ENCODE results near the gene BLVRA. TPM values are rescaled to one million over a fixed set of nuclear protein-coding genes. Genes with fewer than 3 reads are reported as not detected.
"Not testable (repeated sequence)": the region's sequence is repeated elsewhere in the genome, so short reads cannot be mapped to it uniquely, and the experiment has no call there.

Gene BLVRA
- polyA plus RNA-seq, 5 donors = 40.5 to 49.2 (median 43.4) TPM

DNA sequence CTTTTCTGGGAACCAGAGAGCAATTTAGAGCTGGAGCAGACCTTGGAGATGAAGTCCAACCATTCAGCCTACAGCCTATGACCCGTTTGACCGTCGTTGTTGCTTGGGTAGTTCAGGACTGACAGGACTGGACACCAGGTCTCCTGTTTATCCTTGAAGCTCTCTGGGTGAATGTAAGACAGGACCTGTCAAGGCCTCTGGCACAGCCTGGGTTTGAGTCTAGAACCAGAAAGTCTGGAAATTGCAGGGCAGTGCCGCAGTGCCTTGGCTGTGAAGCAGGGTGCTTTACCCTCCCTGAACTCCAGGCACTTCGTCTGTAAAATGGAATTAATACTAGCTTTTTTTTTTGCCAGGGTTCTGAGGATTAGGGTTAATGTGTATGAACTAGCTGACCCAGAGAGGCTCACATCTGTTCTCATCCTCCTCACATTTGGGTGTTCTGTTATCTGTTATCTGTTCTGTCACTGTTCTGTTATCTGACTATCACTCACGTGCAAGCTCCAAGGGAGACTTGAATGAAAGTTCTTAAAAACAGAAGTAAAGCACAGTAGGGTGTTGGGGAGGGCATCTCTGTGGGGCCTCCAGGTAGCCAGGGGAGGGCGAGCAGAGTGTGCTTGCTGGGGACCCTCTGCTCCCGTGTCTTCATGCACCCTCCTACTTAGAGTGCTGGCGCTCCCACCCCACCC lies 9.9 kb downstream of the BLVRA start:
- no peak for DNase-seq

DNA sequence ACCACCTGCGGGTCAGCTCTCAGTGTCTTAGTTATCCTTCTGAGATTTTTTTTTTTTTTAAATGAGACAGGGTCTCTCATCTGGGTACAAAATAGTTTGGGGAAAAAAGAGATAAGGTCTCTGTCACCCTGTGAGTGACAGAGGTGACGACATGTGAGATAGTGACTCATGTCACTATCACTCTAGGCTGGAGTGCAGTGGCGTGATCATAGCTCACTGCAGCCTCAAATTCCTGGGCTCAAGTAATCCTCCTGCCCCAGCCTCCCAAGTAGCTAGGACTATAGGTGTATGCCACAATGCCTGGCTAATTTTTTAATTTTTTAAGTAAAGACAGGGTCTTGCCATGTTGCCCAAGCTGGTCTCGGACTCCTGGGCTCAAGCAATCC lies 10.4 kb downstream of the BLVRA start:
- no peak for DNase-seq

DNA sequence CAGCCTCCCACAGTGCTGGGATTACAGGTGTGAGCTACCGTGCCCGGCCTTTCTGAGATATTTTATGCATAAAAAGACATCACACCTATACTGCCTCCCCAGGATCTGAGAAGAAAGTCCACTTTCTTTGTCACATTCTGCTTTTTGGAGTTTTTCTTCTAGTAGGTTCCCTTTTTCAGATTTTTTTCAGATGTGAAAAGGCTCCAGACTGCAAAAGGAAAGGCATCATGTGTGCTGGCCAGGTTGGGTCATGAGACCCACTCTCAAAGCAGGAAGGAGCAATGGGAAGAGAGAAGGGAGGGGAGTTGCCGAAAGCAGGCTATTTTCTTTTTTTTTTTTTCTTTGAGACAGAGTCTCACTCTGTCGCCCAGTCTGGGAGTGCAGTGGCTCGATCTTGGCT lies 10.8 kb downstream of the BLVRA start:
- DNase-seq = no peak

DNA sequence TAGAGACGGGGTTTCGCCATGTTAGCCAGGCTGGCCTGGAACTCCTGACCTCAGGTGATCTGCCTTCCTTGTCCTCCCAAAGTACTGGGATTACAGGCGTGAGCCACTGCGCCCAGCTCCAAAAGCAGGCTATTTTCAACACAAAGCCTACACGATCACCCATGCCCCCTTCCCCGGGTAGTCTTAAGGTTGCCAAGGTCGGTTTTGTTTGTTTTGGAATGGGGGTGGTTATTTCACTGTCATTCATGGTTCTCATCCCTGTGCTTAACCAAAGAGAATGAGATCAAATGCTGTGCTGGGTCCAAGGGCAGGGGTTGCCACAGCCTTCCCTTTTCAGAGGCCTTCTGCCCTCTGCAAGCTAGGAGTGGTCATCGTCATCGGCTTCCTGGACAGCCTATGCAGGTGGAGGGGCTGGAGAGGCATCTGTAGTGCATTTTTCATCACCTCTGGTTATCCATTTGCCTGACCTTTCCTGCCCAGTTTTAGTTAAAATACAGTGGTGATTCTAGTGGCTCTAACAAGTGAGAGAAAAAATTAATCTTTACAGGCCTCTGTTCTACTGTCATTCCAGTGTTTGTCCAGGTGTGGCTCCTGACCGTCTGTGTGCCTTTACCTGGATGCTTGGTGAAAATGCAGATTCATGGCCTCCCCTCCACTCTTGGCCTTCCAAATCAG lies 11.4 kb downstream of the BLVRA start:
- no peak for DNase-seq

DNA sequence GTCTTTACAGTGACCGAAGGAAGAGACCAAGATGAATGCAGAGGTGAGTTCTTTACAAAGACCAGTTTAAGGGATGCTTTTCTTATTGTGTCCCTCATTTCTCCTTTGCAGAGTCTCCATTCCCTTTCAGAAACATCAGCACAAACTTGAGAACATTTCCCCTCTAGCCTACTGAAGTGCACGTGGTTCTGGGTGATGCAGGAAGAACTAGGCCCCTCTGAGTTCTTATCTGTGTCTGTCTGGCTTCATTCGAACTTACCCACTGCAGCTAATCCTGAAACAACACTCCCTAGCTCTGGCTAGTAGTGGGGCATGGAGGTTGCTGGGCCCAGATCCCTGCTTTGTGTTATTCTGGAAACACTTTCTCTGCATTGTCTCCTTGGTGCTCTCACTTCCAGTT lies 12.6 kb downstream of the BLVRA start:
- DNase-seq = no peak

DNA sequence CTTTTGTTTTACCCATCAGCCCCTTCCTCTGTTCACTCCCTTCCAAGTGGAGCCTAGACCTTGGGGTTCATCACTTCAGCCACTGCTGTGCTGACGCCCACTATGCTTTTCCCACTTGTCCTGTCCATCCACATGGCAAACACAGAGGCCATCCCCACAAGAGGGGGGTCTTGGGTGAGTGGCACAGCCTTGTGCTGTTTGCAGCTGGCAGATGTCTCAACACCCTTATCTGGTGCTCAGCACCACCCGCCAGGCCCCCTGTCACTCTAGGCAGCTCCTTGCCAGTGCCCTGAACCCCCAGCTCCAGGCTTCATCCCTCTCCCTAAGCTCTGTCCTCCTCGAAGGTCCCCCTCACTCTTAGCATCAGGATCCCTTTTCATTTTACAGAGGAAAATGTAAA lies 13.1 kb downstream of the BLVRA start:
- DNase-seq = no peak

DNA sequence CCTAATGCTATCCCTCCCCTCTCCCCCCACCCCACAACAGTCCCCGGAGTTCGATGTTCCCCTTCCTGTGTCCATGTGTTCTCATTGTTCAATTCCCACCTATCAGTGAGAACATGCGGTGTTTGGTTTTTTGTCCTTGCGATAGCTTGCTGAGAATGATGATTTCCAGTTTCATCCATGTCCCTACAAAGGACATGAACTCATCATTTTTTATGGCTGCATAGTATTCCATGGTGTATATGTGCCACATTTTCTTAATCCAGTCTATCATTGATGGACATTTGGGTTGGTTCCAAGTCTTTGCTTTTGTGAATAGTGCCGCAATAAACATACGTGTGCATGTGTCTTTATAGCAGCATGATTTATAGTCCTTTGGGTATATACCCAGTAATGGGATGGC lies 14.8 kb downstream of the BLVRA start:
- DNase-seq = not testable (repeated sequence)

DNA sequence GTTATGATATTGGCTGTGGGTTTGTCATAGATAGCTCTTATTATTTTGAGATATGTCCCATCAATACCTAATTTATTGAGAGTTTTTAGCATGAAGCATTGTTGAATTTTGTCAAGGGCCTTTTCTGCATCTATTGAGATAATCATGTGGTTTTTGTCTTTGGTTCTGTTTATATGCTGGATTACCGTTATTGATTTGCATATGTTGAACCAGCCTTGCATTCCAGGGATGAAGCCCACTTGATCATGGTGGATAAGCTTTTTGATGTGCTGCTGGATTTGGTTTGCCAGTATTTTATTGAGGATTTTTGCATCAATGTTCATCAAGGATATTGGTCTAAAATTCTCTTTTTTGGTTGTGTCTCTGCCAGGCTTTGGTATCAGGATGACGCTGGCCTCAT lies 16.8 kb downstream of the BLVRA start:
- DNase-seq = not testable (repeated sequence)

DNA sequence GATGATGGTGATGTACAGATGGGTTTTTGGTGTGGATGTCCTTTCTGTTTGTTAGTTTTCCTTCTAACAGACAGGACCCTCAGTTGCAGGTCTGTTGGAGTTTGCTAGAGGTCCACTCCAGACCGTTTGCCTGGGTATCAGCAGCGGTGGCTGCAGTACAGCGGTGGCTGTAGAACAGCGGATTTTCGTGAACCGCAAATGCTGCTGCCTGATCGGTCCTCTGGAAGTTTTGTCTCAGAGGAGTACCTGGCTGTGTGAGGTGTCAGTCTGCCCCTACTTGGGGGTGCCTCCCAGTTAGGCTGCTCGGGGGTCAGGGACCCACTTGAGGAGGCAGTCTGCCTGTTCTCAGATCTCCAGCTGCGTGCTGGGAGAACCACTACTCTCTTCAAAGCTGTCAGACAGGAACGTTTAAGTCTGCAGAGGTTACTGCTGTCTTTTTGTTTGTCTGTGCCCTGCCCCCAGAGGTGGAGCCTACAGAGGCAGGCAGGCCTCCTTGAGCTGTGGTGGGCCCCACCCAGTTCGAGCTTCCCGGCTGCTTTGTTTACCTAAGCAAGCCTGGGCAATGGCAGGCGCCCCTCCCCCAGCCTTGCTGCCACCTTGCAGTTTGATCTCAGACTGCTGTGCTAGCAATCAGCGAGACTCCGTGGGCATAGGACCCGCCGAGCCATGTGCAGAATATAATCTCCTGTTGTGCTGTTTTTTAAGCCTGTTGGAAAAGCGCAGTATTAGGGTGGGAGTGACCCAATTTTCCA lies 20.0 kb downstream of the BLVRA start:
- not testable (repeated sequence) for DNase-seq

DNA sequence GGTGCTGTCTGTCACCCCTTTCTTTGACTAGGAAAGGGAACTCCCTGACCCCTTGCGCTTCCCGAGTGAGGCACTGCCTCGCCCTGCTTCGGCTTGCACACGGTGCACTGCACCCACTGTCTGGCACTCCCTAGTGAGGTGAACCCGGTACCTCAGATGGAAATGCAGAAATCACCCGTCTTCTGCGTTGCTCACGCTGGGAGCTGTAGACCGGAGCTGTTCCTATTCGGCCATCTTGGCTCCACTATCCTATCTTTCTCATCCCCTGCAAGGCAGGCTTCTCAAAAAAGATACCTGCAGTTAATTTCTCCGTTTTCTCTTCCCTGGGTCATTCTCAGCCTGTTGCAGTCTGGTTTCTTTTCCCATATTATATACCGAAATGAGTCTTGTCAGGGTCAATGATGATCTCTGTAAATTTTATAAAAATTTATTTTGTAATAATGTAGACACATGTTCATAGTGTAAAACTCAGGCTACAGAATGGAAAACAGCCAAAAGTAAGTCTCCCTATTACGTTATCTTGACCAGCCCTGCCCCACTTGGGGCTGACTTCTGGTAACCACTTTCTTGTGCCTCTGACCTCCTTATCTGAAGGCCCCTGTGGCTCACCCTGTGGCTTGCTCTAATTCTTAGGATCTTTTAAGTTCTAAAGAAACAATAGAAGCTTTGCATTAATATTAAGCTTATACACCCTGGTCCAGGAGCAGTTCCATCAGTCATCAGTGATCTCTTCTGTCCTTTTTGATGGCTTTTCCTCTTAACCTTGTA lies 20.7 kb downstream of the BLVRA start:
- DNase-seq = no peak

DNA sequence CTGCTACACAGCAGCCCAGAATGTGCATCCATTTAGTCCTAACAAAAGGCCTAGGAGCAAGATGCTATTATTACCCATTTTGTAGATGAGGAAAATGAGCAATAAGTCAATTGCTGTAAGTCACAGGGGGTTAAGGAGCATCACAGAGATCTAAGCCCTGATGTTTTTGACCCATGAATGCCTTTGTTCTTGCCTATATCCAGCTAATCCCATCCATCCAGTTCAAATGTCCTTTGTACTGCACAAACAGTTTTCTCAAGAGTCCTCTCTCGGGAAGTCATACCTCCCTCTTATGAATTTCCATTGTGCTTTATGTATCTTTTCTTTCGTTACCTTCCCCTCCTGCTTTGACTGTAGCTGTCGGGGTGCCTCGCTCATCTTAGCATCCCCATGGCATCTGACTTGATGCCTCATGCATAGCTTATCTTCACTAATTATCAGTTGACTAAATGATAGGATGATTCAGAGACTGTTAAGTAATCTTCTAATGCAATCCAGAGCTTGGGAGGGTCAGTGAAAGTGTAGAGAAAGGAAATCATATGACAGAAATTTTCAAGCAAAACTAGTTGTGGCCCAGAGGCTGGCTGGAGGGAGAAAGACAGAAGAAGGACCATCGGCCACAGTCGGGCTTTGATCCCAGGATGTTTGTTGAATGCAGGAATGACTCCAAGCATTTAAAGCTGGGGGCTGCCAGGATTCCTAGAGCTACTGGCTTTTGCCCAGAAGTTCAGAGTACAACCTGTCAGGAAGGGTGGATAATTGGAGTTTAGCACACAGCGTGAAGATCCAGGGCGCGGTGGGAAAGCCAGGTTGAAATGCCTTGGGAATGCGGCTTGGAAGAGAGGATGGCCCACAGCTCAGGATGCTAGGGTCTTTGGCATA lies 23.5 kb downstream of the BLVRA start:
- DNase-seq = no peak

DNA sequence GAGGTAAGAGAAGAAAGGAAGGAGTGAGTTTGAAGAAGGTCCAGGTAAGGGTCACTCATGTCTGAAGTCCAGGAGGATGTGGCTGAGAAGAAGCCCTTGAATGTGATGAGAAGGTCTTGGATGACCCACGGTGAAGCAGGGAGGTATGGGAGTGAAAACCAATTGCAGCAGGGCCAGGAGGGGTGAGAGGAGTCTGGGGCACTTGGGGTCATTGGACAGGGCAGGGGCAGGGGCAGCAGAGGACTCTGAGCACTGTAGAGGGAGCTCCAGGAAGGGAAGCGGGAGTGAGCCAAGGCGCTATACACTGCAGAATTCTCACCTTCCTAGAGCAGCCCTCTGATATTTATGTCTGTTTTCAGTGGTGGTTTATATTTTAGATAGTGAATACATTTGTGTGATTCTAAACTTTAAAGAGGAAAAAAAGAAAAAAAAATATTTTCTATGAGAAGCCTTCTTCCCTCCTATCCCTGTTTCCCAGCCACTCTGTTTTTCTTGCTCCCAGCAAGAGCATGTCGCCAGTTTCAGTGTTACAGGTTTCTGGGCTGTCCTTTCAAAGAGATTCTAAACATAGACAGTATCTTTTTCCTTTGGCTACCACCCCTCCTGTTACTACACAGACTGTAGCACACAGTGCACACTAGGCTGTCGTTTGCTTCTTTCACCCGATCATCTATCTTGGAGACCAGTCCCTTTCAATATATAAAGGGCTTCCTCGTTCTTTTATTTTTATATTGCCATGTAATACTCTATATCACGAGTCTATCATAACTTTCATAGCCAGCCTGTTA lies 24.5 kb downstream of the BLVRA start:
- DNase-seq = no peak

DNA sequence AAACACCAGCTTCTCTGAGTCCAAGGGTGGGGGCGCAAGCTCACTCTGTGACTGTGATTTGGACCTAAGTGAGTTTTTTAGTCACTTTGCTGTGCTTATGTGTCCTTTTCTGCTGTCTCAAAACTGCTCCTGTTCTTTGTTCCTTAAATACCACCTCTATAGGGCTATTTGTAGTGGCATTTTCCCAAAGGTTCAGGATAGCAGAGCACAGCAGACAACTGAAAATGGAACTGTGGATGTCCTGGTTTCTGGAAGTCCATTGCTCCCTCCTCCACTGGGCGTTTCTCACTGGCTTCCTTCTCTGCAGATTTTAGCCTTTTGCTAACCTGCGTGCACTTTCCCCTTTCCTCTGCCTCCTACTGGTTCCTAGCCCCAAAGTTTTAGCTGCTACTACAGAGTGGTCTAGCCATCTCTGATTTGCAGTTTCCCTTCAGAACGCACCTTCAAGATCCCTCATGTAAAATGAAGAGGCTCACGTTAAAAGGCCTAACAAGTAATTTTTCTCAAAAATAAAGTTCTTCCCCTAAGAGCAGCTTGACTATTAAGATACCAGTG lies 25.6 kb downstream of the BLVRA start:
- no peak for DNase-seq

DNA sequence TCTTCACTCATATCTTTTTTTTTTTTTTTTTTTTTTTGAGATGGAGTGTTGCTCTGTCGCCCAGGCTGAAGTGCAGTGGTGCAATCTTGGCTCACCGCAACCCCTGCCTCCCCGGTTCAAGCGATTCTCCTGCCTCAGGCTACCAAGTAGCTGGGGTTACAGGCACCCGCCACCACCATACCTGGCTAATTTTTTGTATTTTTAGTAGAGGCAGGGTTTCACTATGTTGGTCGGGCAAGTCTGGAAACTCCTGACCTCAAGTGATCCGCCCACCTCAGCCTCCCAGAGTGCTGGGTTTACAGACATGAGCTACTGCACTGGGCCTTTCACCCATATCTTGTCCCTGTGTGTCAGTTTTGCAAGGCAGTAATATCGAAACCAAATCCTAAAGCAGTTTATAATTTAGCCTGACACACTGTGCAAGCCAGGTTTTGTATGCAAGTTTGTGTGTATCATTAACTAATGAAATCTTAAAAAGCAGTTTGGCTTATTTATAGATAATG lies 26.2 kb downstream of the BLVRA start:
- DNase-seq = not testable (repeated sequence)

DNA sequence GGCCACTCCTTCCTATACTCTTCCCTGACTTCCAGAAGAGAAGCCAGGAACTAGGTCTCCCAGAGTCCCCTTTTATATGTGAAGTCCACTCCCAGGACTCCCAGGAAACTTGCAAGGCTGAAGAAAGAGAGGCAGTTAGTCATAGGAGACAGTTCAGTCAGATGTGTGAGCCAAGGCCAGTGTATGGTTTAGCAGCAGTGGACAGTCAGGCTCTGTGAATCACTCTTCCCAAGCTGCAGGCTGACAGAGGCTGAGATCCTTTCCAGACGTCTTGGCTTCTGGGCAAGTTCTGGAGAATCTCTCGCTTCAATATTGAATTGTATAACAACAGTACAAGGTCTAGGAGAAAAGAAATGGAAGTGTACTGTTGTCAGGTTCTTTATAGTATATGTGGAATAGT lies 26.9 kb downstream of the BLVRA start:
- DNase-seq = no peak

DNA sequence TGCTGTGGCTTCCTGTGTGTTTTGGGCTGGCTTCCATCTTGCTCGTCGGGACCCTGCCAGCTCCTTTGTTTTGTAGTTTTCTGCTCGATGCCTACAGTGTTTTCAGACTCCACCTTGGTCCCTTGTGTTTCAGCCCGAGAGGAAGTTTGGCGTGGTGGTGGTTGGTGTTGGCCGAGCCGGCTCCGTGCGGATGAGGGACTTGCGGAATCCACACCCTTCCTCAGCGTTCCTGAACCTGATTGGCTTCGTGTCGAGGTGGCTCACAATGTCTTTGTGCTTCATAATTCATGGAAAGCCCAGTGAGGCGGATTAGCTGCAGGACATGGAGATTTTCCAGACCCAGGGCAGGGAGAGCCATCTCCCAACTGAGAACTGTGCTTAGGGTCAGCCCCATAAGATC lies 29.3 kb downstream of the BLVRA start:
- DNase-seq = no peak

DNA sequence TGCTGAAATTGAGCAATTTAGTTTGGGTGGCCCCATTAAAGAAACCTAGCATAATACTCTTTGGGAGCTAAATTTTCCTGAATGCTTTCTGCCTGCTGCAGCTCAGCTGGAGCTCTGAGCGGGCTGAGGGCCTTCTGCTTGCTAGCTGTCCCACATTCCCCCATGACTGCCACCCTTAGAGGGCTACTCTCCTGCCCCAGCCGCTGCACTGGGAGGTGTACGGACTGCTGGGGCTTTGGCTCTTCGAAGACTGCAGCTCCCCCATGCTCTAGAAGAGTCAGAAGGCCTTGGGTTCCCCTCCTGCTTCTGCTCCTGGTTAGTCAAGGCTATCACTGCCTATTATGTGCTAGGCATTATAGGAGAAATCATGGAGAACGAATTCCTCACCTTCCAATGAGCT lies 31.5 kb downstream of the BLVRA start:
- DNase-seq = no peak

DNA sequence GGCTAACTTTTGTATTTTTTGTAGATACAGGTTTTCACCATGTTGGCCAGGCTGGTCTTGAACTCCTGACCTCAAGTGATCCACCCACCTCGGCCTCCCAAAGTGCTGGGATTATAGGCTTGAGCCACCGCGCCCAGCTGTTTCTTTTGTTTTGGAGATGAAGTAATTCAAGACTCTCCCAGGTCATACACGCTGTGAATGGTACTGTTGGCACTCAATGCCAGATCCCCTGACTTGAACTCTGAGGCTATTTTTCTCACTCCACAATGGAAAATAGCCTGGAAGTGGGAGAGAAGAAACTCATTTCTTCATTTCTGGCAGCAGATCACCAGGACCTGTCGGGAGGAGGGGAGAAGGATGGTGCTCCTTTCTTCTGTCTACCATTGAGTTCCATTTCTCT lies 32.4 kb downstream of the BLVRA start:
- no peak for DNase-seq

DNA sequence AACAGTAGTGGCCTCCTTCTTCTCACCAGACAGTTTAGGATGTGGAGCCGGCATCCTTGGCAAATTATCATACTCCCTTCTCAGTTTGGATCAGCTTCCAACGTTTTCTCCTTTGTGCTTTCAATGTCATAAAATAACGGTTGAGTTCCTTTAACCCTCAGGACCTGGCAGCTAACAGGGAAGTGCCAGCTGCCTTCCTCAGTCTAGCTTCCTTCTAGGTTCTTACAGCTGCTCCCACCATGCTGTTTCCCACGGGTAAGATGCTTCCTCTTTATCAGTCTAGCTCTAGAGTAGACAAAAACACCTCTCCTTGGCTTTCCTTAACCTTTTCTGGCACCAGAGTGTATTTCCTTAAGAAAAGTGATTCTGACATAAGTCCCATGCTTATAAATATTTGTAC lies 33.2 kb downstream of the BLVRA start:
- no peak for DNase-seq
